ENCODE results near the gene DCBLD2. TPM values are rescaled to one million over a fixed set of nuclear protein-coding genes. Genes with fewer than 3 reads are reported as not detected.

DCBLD2 gene
- total and polyA plus RNA-seq, 9 donors = 13.5 to 58.7 (median 38.0) TPM

DNA sequence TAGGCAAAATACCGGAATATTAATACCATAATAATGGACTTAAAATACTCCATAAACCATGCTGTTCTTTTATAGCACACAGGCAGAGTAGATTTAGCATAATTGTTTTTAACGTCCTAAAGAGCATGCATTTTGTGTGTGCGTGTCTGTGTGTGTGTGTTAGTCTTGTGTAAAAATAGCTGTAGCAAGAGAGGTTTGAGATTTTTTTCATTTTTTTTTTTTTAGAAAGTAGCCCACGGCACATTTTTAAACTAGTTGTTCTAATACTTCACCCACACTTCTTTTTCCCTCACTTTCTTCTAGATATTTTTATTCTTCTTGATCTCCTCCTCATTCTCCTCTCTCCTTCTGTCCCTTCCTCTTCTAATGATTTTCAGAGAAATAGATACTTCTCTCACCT is 145.9 kb downstream of the DCBLD2 start:
- intact Hi-C loops (cut with DNase I) = no loop called here
- Histone ChIP-seq H3K36me3 (no peaks in the 10 kb centered on the region), H3K27ac (no peak overlapping the region), H3K4me3 (no peak overlapping the region), H3K4me1 (ENCODE audit: insufficient read depth) (no peaks in the 10 kb centered on the region), H3K9me3 (no peaks in the 10 kb centered on the region), H3K27me3 (no peaks in the 10 kb centered on the region)
- WGBS, 3 donors = 29 to 40% (median 34%) methylated on average over 4 of the region's 4 CpGs
- no peak for DNase-seq
- TF ChIP-seq, protein P1, sequence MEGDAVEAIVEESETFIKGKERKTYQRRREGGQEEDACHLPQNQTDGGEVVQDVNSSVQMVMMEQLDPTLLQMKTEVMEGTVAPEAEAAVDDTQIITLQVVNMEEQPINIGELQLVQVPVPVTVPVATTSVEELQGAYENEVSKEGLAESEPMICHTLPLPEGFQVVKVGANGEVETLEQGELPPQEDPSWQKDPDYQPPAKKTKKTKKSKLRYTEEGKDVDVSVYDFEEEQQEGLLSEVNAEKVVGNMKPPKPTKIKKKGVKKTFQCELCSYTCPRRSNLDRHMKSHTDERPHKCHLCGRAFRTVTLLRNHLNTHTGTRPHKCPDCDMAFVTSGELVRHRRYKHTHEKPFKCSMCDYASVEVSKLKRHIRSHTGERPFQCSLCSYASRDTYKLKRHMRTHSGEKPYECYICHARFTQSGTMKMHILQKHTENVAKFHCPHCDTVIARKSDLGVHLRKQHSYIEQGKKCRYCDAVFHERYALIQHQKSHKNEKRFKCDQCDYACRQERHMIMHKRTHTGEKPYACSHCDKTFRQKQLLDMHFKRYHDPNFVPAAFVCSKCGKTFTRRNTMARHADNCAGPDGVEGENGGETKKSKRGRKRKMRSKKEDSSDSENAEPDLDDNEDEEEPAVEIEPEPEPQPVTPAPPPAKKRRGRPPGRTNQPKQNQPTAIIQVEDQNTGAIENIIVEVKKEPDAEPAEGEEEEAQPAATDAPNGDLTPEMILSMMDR (IDR thresholded peaks at IDR 0.05) = no peak
- TF ChIP-seq EP300 (IDR thresholded peaks at IDR 0.05) (no peak), POLR2A (IDR thresholded peaks at IDR 0.05) (no peak)

DNA sequence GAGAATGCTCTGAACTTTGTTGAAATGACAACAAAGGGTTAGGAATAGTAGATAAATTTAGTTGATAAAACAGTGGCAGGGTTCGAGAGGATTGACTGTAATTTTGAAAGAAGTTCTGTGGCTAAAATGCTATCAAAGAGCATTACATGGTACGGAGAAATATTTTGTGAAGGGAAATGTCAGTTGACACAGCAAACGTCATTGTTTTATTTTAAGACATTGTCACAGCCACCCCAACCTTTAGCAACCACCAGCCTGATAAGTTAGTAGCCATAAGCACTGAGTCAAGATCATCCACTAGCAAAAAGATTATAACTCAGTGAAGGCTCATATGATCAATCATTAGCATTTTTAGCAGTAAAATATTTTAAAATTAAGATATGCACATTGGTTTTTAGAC is 147.0 kb downstream of the DCBLD2 start:
- Histone ChIP-seq H3K36me3 (no peaks in the 10 kb centered on the region), H3K9me3 (no peaks in the 10 kb centered on the region), H3K27me3 (no peaks in the 10 kb centered on the region), H3K4me3 (no peak overlapping the region), H3K4me1 (ENCODE audit: insufficient read depth) (no peaks in the 10 kb centered on the region), H3K27ac (no peak overlapping the region)
- intact Hi-C loops (cut with DNase I) = no loop called here
- 71 to 74% (median 73%) methylated on average over 3 of the region's 3 CpGs for WGBS, 3 donors
- TF ChIP-seq, protein P1 (IDR thresholded peaks at IDR 0.05) = no peak
- no peak for TF ChIP-seq POLR2A (IDR thresholded peaks at IDR 0.05)
- no peak for TF ChIP-seq EP300 (IDR thresholded peaks at IDR 0.05)
- DNase-seq = no peak

DNA sequence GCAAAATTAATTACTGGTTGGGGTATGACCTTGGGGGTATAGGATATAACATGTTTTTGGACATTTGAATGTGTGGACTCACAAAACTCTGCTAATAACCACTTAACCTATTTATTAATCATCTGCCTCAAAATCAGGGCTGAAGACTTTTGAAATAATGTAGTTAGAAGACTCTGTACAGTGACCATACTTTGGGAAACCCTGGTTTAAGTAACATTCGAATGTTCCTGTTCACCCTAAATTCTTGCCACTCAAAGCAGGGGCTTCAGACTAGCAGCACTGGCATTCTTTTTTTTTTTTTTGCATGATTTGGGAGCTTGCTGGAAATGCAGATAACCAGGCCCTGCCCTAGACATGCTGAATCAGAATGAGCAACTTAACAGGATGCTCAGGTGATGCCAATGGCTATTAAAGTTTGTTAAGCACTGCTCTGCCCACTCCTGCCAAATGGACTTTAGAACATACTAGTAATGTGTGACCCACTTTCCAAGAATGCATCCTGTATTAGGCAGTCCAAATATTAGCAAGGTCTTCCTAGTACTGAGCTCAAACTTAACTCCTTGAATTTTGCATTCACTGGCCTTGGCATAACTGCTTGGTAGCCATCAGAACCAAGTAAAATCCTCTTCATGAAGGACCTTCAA is 151.1 kb downstream of the DCBLD2 start:
- intact Hi-C loops (cut with DNase I) = no loop called here
- H3K9me3 ChIP-seq = no peaks in the 10 kb centered on the region
- TF ChIP-seq, protein P1 (IDR thresholded peaks at IDR 0.05) = no peak
- no peak for TF ChIP-seq EP300 (IDR thresholded peaks at IDR 0.05)
- no peak for TF ChIP-seq POLR2A (IDR thresholded peaks at IDR 0.05)
- no peaks in the 10 kb centered on the region for H3K27me3 ChIP-seq
- no peaks in the 10 kb centered on the region for H3K36me3 ChIP-seq
- WGBS, 3 donors = 87 to 96% (median 95%) methylated on average over 1 of the region's 1 CpG
- H3K27ac ChIP-seq = no peak overlapping the region
- no peak overlapping the region for H3K4me3 ChIP-seq
- DNase-seq = no peak
- no peaks in the 10 kb centered on the region for H3K4me1 ChIP-seq (ENCODE audit: insufficient read depth)

DNA sequence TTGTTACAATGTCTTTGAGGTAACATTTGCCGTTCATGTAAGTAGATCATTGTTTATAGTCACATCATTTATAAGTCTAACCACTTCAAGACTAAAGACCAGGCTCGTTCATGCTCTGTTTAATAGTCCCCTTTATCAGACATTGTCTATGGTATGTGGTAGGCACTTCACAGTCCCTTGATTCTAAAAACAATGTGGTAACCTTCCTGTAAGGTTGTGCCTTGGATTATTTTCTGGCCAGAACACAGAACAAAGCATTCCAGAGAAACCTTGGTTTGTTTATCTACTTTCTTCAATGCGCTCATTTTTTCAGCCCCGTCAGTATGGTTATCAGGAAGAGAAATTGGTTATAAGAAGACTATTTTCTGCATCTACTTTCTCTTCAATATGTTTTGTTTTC is 154.6 kb downstream of the DCBLD2 start:
- H3K27ac ChIP-seq = no peak overlapping the region
- no peak overlapping the region for H3K4me3 ChIP-seq
- H3K27me3 ChIP-seq = no peaks in the 10 kb centered on the region
- no peaks in the 10 kb centered on the region for H3K4me1 ChIP-seq (ENCODE audit: insufficient read depth)
- intact Hi-C loops (cut with DNase I) = no loop called here
- no peaks in the 10 kb centered on the region for H3K9me3 ChIP-seq
- DNase-seq = no peak
- no peak for TF ChIP-seq POLR2A (IDR thresholded peaks at IDR 0.05)
- TF ChIP-seq, protein P1 (IDR thresholded peaks at IDR 0.05) = no peak
- TF ChIP-seq EP300 (IDR thresholded peaks at IDR 0.05) = no peak
- 80 to 85% (median 83%) methylated on average over 4 of the region's 4 CpGs for WGBS, 3 donors
- no peaks in the 10 kb centered on the region for H3K36me3 ChIP-seq
